Measurements from ENCODE around the gene ATP6V1D.
"Not testable (repeated sequence)": the region's sequence is repeated elsewhere in the genome, so short reads cannot be mapped to it uniquely, and the experiment has no call there.

Gene ATP6V1D

DNA sequence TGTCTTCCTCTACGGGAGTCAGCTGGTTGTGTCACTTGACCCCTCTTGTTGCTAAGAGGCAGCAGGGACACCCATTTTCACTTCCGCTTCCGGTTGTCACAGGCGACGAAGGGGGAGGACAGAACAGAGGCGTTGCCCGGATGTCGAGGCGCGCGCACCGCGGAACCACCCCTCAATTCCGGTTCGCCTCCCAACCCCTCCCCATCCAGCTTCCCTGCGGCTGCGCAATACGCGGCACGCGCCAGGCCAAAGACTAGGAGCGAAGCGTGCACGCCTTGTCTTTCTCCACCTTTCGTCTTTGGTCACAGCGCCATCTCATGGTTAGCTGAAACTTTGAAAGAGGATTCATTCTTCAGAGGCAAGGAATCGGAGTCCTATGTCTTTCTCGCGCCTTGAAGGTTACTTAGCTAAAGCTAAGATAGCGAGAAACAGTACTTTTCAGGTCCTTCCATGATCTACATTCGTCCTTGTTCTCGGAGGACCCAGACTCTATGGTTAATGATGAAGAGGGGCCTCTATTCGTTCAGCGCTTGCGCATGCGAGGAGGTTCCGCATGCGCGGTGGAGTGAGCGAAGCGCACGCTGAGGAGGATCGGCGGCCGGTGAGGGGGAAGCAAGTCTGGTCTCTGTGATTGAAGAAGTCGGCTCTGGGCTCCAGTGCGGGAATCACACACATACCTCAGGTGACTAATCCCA is at the start of gene ATP6V1D, which contains the start of gene EIF2S1:
Gene ATP6V1D, minus strand, starts transcription at position 30 of the 695 bp plus-strand sequence. CDS start 106 bp downstream, outside the sequence.
Gene EIF2S1, plus strand, starts transcription at position 554 of the 695 bp plus-strand sequence. CDS start 4,440 bp downstream, outside the sequence.
- DNase-seq = peak; percentile 95

DNA sequence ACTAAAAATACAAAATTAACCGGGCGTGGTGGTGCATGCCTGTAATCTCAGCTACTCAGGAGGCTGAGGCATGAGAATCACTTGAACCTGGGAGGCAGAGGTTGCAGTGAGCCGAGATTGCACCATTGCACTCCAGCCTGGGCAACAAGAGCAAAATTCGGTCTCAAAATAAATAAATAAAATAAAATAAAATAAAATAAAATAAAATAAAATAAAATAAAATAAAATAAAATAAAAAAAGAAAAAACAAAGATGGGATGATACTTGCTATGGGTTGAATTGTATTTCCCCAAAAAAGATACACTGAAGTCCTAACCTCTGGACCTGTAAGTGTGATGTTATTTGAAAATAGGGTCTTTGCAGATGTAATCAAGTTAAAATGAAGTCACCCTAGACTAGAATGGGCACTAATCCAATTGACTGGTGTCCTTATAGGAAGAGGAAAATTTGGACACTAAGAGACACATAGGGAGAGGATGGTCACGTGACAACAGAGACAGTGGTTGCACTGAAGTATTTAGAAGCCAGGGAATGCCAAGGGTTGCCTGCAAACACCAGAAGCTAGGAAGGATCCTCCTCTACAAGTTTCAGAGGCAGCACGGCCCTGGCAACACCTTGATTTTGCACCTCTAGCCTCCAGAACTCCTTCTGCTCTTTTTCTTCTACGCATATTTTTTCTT is 48.7 kb upstream of the ATP6V1D start:
- not testable (repeated sequence) for DNase-seq

DNA sequence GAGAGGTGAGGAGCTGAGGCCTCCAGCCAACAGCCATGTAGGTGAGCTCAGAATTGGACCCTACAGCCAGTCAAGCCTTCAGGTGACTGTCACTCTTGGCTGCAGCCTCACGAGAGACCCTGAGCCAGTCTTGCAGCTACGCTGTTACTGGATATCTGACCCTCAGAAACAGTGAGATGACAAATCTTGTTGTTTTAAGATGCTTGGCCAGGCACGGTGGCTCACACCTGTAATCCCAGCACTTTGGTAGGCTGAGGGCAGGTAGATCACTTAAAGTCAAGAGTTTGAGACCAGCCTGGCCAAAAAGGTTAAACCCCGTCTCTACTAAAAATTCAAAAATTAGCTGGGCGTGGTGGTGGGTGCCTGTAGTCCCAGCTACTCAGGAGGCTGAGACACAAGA is 46.2 kb upstream of the ATP6V1D start:
- DNase-seq = no peak

DNA sequence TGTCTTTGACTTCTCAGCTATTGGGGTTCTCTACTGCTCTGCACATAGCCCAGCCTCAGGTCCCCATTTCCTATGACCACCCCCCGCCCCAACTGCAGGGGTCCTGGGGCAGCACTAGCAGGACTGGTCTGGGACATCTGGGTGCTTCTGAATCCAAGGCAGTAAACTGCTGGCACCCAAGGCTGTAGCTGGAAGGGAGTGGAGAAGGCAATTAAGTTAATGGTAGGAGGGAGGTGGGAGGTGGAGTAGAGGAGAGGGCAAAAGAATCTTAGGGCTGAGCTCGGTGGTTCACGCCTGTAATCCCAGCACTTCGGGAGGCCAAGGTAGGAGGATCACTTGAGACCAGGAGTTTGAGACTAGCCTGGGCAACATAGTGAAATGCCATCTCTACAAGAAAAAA is 40.8 kb upstream of the ATP6V1D start:
- no peak for DNase-seq

DNA sequence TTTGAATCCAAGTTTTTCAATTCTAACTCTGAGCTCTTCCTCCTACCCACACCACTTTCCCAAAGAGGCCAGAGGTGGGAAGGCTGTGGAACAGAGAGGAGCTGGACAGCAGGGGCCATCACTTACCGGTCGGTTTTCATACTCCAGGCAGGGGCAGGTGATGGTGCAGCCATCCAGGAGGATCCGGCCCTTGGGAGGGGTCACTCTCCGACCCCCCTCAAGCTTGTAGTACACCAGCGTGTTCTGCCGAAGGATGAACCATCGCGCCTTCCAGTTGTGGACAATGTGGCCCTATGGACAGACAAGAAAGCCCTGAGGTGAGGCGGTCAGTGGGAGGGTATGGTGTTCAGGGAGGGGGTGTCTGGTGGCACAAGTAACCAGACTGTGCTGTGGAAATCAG is 37.9 kb upstream of the ATP6V1D start:
- no peak for DNase-seq

DNA sequence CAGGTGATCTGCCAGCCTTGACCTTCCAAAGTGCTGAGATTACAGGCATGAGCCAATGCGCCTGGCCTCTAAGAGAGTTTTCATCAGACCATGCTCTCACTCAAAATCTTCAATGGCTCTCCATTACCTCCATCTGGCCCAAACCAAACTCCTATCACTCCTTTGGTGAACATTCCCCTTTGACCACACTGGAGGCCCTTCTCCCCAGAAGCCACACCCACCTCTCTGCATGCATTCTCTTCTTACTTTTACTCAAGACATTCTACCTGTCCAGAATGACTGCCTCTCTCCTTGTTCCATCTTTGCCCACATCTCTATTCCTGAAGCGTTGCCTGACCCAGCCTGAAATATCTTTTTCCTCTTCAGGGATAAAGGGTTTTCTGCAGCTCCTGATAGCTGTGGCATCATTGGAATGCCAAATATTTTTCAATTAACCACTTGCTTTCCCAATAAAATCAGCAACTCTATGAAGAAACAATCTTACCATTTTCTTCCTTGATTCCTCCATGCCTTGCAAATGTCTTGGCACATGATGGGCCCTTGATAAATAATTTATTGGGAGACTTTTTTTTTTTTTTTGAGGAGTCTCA is 36.9 kb upstream of the ATP6V1D start:
- no peak for DNase-seq

- no peak for DNase-seq
These were observed 36.2 kb upstream of the ATP6V1D start for GRCh38 chr14:67395876-67396189.

GRCh38 chr14:67395086-67395875 is 35.7 kb upstream of the ATP6V1D start:
- DNase-seq = no peak

DNA sequence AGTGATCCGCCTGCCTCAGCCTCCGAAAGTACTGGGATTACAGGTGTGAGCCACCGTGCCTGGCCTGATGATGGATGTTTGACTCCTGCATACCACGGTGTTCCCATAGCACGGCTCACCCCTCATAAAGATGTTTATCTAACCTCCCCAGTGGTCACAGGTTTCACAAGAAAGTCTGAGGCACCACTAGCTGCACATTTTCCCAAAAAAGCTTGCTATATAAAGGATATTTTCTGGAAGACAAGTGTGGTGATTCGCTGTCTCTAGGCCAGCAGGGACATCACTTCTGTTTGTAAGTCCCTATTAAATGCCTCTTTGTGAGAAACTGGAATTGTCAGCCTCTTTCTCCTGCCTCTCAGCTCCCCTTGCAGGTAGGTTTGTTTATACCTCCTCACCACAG is 34.1 kb upstream of the ATP6V1D start:
- DNase-seq = no peak

GRCh38 chr14:67392800-67393199 is 33.2 kb upstream of the ATP6V1D start:
- DNase-seq = no peak

DNA sequence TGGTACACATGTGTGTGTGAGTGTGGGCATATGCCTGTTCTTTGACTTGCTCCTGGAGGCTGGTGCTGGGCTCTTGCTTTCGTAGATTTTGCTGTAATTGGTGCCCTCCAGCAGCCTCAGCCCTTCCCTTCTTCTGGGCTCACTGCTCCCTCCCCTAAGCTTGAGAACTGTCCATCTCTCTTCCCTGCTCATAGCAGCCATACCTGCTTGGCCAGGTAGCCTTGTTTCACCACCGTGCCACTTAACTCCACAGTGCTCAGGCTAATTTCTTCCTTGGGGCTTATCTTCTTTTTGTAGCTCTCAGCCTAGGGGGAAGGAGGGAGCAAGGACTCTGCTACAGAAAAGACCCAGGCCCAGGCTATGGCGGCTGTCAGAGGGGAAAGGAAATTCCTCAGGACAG is 32.5 kb upstream of the ATP6V1D start:
- DNase-seq = no peak

GRCh38 chr14:67391268-67391667 is 31.7 kb upstream of the ATP6V1D start:
- no peak for DNase-seq

GRCh38 chr14:67389811-67390534 is 30.4 kb upstream of the ATP6V1D start:
- DNase-seq = no peak

- DNase-seq = no peak
These were observed 29.7 kb upstream of the ATP6V1D start for GRCh38 chr14:67389275-67389674.

- DNase-seq = no peak
These were observed 27.6 kb upstream of the ATP6V1D start for GRCh38 chr14:67387195-67387594.

GRCh38 chr14:67385618-67386017 is 26.0 kb upstream of the ATP6V1D start:
- peak; percentile 2 for DNase-seq

- DNase-seq = peak; percentile 11
These were observed 25.5 kb upstream of the ATP6V1D start for GRCh38 chr14:67385120-67385519.

DNA sequence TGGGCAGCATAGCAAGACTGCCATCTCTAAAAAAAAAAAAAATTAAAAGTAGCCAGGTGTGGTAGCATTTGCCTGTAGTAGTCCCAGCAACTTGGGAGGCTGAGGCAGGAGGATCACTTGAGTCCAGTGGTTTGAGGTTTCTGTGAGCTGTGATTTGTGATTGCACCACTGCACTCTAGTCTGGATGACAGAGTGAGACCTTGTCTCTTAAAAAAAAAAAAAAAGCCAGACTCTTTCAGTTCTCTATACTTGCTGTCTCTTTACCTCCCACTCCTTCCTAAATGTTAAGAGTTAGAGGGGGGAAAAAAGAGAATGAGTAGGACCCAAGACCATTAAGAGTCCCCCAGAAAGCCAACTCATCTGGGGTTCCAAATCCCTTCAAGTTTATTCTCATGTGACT is 18.3 kb upstream of the ATP6V1D start:
- no peak for DNase-seq

DNA sequence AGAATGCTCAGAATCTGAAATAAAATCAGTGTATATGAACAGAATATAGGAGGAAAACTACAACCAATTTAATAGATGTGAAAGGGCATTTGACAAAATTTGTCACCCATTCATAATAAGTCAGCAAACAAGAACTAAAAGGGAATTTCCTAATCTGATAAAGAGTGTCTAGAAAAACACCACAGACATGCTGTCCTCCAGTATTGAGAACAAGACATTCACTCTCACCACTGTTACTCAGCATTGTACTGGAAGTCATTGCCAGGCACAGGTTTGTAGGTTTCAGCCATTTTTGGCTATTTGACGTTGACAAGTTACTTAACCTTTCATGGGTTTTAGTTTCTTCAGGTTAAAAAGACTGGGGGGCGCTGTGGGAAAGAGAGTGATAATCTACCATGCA is 13.7 kb upstream of the ATP6V1D start:
- DNase-seq = no peak

DNA sequence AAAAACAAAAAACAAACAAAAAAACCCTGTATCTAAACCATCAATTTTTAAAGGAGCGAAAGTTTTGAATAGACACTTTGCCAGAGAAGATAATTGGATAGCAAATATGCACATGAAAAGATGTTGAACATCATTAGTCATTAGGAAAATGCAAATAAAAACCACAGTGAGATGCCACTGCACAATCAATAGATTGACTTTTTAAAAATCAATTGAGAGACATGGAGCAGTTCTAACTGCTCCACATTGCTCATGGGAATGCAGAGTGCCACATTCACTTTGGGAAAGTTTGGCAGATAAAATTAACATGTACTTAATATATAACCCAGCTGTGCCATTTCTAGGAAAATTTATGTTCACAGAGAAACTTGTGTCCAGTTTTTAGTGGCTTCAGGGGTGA is 13.2 kb upstream of the ATP6V1D start:
- no peak for DNase-seq

DNA sequence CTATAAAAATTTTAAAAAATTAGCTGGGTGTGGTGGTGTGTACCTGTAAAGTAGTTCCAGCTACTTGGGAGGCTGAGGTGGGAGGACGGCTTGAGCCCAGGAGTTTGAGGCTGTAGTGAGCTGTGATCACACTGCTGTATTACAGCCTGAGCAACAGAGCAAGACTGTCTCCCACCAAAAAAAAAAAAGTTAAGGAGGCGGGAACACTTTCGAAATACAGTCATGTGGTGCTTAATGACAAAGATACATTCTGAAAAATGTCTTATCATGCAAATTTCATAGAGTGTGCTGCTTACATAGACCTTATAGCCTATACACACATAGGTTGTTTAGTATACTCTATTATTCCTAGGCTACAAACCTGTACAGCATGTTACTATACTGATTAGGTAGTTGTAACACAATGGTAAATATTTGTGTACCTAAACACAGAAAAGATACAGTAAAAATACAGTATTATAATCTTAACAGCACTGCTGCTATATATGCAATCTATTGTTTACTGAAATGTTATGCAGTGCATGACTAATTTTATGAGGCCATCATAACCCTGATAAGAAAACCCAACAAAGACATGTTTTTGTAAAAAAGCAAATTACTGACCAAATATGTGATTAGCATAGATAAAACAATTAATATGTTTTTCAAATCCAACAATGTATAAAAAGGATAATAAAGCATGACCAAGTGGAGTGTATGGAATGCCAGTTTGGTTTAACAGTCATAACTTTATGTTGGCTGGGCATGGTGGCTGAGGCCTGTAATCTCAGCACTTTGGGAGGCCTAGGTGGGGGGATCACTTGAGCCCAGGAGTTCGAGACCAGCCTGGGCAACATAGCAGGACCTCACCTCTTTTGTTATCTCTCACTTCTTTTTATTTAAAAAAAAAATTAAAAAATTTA is 11.9 kb upstream of the ATP6V1D start:
- DNase-seq = no peak

GRCh38 chr14:67370830-67371229 is 11.2 kb upstream of the ATP6V1D start:
- no peak for DNase-seq
